GM12801 (cell line): ENCODE results near the gene PIGU.

Experiments used
- CTCF ChIP-seq: IDR thresholded peaks from one replicate; pipeline ENCODE4 v1.5.1; 2011; ENCODE audit warnings: control low read depth; ENCODE audit not compliant: insufficient read length; ENCODE audit errors: extremely low read depth

The PIGU gene

GRCh38 chr20:34708621-34709043, 31.7 kb upstream of the PIGU start:
- no peak for TF ChIP-seq CTCF

- TF ChIP-seq CTCF = no peak
Observed at GRCh38 chr20:34706912-34707784, 30.3 kb upstream of the PIGU start.

GRCh38 chr20:34706302-34706875, 29.5 kb upstream of the PIGU start:
- no peak for TF ChIP-seq CTCF

GRCh38 chr20:34705397-34706301, 28.8 kb upstream of the PIGU start:
- no peak for TF ChIP-seq CTCF

- no peak for TF ChIP-seq CTCF
Observed at GRCh38 chr20:34705008-34705396, 28.1 kb upstream of the PIGU start.

GRCh38 chr20:34704177-34705007, 27.5 kb upstream of the PIGU start, which contains the start of gene TP53INP2:
TSS of gene TP53INP2 (plus strand) at chr20:34704344. CDS start at chr20:34708740, 4,396 bp downstream.
- TF ChIP-seq CTCF = no peak
